SK-N-DZ (cell line): ENCODE data around the gene TLCD2.
"Not testable (repeated sequence)": the region's sequence is repeated elsewhere in the genome, so short reads cannot be mapped to it uniquely, and the experiment has no call there.

Source experiments
- DNase-seq: peaks from one replicate; pipeline ENCODE4 v3.0.0-alpha.2; 2015; ENCODE audit warnings: low spot score

The TLCD2 gene

DNA sequence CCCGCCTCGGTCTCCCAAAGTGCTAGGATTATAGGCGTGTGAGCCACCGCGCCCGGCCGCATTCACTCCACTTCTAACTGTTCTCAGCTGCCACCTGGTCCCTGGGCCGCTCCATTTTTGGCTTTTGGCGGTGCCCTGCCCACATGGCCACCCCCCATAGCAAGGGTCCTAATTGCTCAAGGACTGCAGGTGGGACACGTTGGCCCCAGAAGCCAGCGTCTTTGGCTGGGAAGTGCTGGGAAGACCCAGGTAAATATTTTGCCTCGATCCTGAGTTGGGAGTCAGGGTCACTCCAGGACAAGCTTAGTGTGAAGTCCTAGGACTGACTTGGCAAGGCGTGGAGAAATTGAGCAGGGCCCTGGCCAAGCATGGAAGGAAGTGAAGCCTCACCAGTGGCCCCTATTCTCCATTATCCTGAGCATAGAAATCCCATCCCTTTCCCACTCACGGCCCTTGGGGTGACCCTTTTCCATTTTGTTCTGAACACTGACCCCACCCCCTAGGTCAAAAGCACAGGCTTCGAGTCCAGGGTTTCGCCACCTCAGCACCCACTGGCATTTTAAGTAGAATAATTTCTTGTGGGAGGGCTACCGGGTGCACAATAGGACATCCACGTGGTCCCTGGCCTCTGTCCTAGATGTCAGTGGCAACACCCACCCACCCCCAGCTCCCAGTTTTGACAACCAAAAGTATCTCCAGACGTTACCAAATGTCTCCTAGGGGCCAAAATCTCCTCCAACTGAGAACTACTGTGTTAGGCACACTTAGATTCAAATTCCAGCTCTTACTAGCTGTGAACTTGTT is 8.4 kb upstream of the TLCD2 start:
- no peak for DNase-seq

DNA sequence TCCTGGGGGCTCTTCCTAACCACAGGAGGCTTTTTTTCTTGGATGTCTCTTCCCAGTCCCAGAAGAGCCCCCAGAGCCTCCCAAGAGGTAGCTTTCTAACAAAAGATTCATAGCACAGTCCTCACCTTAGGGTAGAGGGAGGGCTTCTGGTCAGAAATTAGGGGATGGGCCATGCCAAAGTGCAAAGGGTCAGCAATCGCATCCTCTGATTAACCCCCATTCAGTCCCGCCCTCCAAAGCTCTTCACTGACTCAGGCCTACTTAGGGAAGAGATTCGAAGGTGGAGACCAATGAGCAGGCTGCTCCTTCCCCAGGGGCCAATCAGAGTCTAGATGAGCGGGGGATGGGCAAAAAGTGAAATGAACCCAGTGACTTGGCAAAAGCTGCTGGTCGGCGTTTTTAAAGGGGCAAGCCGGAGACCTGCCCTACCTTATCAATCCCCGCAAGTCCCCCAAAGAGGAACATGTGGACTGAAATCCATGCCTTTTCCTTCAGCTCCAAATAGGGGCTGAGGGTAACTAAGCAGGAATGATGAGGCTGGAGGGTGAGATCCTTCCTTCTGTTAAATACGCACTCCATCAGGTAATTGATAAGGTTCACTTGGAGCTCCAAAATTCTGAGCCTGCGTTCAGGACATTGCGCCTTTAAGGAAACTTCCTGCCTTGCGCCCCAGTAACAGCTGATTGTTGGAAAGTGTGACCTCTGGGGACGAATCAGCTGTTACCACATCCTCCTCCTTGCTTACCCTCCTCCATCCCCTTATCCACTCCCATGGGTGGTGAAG is 6.9 kb upstream of the TLCD2 start:
- DNase-seq: peak; percentile 99

DNA sequence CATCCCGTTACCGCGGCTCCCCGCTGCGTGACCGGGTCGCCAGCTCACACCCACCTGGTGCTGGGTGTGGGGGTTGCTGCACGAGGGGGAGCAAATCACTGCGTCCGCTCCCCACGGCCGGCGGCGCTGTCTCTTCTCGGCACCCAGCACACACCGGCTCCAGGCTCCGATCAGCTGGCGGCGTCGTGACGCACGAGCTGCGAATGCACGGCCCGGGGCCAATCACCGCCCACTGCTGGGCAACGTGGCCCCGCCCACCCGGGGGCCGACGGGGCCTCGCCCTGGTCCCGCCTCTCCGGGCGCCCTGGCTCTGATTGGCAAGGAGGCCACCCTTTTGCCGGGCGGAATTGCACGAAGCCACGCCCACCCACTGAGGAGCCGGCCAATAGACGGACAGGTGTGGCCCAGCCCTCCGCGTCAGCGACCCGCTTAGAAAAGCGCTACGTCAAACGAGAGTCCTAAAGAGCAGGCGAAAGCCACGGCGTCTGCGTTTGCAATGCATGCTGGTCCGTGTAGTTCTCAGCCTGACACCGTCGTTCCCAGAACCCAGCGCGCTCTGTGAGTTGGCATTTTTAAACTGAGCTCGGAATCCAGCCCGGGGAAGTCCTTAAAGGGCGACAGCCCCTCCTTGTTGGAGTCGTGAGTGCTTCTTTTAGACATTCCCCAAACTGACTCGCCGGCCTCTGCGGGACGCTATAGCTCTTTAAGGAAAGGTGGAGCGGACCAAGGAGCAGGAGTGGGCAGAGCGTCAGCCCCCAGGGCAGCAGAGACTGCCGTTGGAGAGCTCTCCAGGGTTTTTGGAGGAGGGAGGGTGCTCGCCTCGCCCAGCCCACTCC is 6.1 kb upstream of the TLCD2 start:
- DNase-seq: peak; percentile 100

DNA sequence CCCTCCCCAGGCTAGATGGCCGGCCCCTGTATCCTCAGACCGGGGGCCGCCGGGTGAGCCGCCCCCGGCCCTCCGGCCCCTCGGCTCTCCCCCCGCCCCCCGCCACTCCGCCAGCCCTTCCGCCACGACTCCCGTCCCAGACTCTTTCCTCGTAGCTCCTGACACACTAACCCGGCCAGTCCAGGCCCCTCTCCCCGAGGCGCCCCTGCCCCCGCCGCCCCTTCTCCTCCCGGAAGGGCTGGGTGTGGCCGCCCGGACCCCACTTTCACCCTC is 5.6 kb upstream of the TLCD2 start:
- no peak for DNase-seq

DNA sequence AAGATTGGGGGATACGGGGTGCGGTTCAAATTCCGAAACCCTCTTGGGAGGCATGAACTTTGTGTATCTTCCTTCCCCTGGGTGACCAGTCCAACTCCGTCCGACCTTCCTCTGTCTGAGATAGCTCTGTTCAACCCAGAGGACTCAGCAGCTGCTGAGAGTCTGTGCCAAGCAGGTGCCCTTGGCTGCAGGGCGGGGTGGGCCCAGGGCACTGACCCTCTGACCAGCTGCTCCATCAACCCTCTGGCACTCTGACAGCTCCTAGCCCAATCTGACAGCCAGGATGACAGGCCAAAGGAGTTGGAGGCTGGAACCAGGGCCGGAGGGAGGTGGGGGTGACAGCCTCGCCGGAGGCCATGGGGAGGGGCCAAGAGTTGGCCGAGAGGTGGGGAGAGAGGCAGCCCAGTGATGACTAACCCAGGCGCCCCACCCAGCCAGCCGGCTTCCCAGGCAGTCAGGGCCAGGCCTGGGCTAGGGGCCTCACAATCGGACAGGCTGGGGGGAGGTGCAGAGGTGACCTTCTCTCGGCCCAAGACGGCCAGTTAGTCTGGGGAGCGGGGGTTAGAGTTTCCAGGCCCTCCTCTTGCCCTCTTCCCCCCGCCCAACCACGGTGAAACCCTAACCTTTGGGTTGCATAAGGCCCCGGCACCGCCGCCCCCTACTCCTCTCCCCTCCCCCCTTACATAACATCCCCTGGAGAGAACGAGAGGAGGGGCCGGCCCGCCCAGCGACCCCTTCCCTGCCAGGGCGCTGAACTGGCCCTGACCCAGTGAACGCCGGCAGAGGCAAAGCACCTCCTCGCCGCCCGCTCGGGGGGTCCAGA is 5.0 kb upstream of the TLCD2 start:
- no peak for DNase-seq

DNA sequence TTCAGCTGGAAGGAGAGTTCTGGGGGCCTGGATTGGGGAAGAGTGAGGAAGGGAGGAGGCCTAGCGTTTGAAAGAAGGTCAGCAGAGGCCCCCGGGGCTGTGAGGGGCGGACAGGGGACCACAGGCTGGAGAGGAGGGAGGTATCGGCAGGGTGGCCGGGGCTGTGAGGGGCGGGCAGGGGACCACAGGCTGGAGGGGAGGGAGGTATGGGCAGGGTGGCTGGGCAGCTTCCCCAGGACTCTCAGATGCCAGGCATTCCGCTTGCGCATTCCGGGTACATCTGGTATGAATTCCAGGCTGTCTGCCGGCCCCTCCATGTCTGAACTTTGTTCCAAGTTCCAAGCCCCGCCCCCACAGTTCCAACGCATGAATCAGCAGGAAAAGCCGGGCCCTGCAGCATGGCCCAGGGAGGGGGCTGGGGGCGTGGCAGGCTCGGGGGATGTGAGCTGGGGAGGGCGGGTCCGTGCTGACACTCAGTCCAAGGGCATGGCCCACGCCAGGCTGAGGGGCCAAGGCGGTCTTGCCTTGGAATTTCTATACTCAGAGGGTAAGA is 4.3 kb upstream of the TLCD2 start:
- DNase-seq: peak; percentile 75

DNA sequence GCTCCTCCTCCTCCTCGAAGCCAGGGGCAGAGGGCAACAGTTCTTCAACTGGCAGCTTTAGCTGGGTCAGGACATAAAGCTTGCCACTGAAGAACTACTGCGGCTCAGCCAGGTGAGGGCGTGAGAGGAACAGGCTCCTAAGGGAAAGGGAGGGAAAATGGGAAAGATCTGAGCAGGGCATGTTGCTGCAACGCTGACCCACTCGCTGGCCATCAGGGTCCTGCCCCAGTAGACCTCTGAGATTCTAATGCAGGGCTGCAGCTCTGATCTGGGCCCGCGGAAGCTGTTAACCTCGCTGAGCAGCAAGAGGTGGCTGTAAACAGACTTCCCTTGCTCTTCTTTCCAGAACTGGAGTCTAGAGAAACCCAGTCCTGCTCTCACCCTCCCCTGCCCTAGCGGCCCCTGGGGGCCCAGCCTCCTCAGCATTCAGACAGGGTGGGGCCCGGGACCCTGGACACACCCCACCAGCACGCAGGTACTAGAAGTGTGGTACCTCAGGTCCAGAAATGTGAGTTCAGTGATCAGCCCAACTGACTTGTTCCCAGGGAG is 3.8 kb upstream of the TLCD2 start:
- DNase-seq: peak; percentile 85

DNA sequence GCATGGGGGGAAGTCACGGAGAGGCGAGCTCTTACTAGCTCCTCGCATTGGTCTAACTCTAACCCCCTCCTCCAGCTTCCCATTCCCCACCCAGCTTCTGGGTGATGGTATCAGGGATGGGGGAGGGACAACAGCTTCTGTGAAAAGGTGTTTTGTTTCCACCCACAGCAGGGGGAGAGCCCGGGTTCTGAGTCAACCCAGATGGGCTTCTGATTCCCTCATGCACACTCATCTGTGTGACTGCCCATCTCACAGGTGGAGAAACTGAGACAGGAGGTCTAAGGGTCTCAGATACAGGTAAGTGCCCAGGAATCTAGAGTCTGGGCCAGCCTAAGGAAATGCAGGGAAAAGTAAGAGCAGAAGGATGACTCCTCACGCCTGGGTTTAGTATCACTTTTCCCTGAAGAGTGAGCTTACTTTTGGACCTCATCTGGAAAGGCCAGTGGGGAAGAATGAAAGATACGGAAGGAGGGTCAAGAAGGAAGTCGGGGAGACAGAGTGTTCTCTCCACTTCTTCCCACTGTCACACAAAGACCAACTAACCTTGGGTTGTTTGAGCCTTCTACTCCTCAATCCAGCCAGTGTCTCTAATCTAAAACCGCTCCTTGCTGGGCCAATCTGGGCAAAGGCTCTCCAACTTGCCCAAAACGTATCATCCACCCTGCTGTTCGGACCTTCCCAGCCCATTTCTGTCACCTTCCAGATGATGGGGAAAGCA is 3.1 kb upstream of the TLCD2 start:
- DNase-seq: no peak

DNA sequence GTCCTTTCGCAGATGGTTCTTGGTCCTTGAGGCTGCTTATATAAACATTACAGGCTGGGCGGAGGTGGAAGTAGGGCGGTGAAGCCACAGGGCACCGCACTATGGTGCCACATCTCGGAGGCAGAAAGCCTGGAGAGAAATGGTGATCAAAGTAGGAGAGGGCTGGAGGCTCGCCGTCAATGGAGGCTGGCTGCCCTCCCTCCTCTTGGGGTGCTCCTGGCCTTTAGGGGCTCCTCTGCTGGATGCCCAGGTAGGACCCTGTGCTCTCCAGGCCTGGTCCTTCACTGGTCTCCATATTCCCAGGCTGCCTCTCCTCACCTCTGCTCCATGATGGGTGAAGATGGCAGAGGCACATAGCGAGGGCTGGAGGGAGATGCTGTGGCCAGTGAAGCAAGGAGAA is 2.1 kb upstream of the TLCD2 start:
- no peak for DNase-seq

DNA sequence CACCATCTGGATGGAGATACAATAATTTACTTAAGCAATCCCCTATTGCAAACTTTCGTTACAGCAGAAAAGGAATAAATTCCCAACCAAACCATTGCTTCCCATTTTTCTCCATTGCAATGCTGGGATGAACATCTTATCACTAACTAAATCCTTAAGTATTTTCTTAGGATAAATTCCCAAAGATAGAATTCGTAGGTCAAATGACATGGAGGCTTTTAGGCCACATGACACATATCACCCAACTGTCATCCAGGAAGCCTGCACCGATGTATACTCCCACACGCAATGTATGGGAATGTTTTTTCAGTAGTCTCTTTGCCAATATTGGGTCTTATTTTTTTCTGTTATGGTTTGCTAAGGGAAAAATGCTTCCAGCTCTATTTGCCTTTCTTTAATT is 1.6 kb upstream of the TLCD2 start:
- no peak for DNase-seq

DNA sequence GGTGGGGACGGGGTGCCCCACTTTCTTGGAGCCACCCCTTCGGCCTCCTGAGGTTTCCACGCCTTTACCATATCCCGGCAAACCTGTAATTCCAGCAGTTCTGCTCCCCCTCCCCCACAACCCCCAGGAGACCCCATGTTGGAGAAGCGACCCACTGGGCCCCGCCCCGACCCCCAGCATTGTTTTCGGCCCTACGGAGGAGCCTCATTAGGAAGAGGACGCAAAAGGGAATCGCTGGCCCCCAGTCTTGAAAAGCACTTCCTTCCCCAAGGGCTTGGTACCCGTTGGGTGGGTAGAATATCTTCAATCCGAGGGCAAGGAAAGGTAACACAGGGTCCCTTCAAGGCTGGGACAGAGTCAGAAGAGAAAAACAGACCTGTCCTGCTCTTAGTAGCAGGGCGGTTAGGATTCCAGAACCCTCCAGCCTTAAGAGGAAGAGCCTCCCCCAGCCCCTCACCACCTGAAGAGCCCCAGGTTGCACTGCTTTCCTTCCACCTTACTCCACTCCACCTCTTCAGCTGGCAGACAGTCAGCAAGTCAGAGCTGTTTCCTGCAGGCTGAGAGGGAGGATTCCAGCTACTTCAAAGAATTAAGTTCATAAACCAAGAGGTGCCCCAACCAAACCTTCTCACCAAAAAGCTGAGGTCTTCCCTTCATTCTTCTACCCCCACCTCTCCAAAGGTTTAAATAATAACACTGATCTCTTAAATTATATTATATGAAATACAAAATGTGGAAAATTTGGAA is 803 bp upstream of the TLCD2 start:
- DNase-seq: no peak

DNA sequence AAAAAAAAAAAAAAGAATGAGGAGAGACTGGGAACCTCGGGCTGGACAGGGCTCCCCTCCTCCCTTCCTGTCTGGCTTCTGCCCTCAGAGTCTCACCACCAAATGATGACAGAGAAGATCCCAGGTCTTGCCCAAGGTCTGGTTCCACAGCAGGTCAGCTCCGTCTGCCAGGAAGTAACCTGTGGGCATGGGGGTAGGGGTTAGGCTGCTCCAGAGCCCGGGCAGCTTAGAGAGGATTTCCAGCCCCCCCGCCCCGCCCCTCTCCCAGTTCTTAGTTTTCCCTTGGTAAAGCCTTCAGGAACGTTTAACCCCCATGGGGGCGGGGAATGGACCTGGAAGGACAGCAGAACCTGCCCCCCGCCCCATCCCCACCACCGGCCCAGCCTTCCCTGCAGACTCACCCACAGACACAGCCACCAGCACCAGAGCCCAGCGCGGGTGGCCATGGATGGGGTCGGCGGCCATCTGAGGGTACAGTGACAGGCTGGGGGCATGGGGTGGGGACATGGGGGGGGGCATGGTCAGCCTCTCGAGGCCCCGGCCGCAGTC is 700 bp downstream of the TLCD2 start:
- DNase-seq: no peak

DNA sequence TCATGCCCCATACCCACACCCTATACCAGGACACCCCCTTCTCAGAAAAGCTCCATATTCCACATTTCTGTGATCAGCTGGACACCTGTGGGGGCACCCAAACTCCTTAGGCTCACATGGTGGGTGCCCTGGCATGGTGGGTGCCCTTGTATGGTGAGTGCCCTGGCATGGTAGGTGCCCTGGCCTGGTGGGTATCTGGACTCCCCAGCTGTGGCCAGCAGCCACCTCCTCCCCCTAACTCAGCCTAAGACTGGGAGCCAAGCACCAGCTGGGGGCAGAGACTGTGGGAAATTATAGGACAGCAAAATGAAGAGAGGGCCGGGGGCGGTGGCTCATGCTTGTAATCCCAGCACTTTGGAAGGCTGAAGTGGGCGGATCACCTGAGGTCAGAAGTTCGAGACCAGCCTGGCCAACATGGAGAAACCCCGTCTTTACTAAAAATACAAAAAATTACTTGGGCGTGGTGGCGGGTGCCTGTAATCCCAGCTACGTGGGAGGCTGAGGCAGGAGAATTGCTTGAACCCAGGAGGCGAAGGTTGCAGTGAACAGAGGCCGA is 1.3 kb downstream of the TLCD2 start:
- DNase-seq: not testable (repeated sequence)

DNA sequence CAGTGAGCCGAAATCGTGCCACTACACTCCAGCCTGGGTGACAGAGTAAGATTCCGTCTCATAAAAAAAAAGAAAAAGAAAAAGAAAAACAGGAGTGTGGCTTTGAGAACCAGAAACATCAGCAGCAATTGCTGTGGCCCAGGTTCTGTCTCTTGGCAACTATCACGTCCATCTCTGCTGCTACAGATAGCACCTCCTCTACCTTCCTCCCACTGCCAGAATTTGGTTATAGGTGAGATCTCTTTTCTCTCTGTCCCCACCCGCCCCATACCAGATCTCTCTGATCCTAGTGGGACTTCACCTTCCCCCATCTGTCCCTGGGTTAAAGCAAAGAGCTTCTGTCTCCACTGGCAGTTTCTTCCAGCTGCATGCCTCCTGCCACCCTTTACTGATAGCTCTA is 3.1 kb downstream of the TLCD2 start:
- DNase-seq: no peak

DNA sequence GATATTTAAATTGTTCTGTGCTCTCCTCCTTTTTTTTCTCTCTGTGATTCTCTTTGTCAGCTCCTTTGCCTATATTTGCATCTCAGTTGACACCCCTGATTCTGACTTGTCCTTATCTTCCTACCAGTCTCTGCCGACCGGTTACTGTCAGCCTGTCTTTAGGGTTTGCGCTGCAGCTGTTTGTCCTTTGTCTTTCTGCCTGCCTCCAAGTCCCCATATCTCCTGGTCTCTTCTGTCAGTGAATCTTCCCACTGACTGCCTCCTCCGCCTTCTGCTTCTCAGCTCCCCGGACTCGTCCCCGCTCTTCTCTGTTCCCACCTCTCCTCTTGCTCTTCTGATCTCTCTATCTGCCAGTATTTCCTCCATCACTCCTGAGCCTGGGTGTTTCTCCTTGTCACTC is 5.2 kb downstream of the TLCD2 start:
- DNase-seq: no peak

DNA sequence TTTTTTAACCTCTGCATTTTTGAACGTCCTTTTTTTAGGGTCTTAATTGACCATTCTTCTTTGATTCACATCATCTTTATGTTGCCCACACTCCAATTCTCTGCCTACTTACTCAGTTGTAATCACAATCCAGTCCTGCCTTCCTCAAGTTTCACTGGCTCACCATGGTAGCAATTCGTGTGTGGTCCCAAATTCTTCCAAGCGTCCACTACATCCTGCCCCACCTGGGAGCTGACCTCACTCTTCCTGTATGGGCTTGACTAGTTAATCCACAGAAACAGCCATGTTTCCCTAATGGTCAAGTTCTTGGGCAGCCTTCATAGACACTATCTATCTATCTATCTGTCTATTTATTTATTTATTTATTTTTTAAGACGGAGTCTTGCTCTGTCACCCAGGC is 7.1 kb downstream of the TLCD2 start:
- DNase-seq: no peak

DNA sequence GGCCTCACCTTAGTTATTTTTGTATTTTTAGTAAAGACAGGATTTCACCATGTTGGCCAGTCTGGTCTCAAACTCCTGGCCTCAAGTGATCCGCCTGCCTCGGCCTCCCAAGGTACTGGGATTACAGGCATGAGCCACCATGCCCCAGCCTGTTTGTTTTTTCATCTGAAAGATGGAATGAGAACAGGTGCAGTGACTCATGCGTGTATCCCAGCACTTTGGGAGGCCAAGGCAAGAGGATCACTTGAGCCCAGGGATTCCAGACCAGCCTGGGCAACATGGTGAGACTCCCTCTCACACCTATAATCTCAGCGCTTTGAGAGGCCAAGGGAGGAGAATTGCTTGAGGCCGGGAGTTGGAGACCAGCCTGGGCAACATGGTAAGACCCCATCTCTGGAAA is 10.3 kb downstream of the TLCD2 start:
- not testable (repeated sequence) for DNase-seq

DNA sequence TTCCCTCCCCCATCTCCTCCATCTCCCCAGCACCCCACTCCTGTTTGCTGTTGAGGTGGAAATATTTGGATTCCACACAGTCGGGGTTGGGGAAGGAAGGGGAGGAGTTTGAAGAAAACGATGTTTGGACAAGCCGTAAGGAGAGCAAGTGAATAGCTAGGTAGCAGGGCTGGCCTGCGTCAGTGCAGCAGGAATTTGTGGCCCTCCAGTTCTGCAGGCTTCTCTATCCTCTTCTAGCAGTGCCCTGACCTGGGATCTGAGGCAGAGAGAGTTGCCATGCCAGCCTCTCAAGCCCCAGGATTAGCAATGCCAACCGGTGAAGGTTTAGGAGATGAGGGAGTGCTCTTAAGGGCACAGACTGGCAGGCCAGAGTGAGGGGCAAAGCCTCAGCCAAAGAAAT is 12.5 kb downstream of the TLCD2 start:
- no peak for DNase-seq

DNA sequence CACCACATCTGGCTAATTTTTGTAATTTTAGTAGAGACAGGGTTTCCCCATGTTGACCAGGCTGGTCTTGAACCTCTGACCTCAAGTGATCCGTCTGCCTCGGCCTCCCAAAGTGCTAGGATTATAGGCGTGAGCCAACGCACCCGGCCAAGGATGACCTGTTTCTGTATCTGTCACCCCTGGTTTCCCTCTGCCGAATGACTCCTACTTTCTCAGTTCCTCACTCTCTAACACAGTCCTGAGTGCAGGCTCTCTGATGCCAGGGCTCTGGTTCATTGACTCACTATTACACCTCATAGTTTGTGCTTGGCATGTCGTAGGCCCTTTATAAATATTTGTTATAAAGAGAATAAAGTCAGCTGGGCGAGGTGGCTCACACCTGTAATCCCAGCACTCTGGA is 14.8 kb downstream of the TLCD2 start:
- no peak for DNase-seq
